ENCODE measurements around the gene OR10H5.
"Not testable (repeated sequence)": the region's sequence is repeated elsewhere in the genome, so short reads cannot be mapped to it uniquely, and the experiment has no call there.

OR10H5 gene

GRCh38 chr19:15787611-15788155, at the start of gene OR10H5:
Gene OR10H5 (plus strand): TSS chr19:15787661. CDS start chr19:15794049, 6,388 bp downstream.
- no peak for DNase-seq

GRCh38 chr19:15737722-15738121, 49.7 kb upstream of the OR10H5 start, which contains the start of gene OR10H3:
Gene OR10H3 (plus strand): TSS chr19:15737985. CDS start chr19:15741393, 3,408 bp downstream.
- no peak for DNase-seq

GRCh38 chr19:15740785-15741184, 46.7 kb upstream of the OR10H5 start:
- no peak for DNase-seq

- DNase-seq = no peak
Observed at GRCh38 chr19:15748239-15748638, 39.2 kb upstream of the OR10H5 start.

- no peak for DNase-seq
Observed at GRCh38 chr19:15758379-15758778, 29.1 kb upstream of the OR10H5 start.

- DNase-seq = no peak
Observed at GRCh38 chr19:15759962-15760565, 27.4 kb upstream of the OR10H5 start.

GRCh38 chr19:15769586-15769985, 17.9 kb upstream of the OR10H5 start:
- no peak for DNase-seq

GRCh38 chr19:15774159-15774558, 13.3 kb upstream of the OR10H5 start:
- DNase-seq = not testable (repeated sequence)

GRCh38 chr19:15775249-15775648, 12.2 kb upstream of the OR10H5 start:
- DNase-seq = no peak

- no peak for DNase-seq
Observed at GRCh38 chr19:15776264-15776663, 11.2 kb upstream of the OR10H5 start.

- no peak for DNase-seq
Observed at GRCh38 chr19:15776991-15777970, 10.2 kb upstream of the OR10H5 start.

- no peak for DNase-seq
Observed at GRCh38 chr19:15779756-15780476, 7.5 kb upstream of the OR10H5 start.

GRCh38 chr19:15780610-15781418, 6.6 kb upstream of the OR10H5 start:
- no peak for DNase-seq

- DNase-seq = no peak
Observed at GRCh38 chr19:15781661-15782060, 5.8 kb upstream of the OR10H5 start.

GRCh38 chr19:15782211-15782610, 5.2 kb upstream of the OR10H5 start:
- DNase-seq = no peak

GRCh38 chr19:15782896-15783295, 4.6 kb upstream of the OR10H5 start:
- DNase-seq = not testable (repeated sequence)

- DNase-seq = no peak
Observed at GRCh38 chr19:15788594-15789270, 1.3 kb downstream of the OR10H5 start.

GRCh38 chr19:15790096-15790495, 2.6 kb downstream of the OR10H5 start:
- DNase-seq = no peak

GRCh38 chr19:15794279-15794678, 6.8 kb downstream of the OR10H5 start:
- not testable (repeated sequence) for DNase-seq

GRCh38 chr19:15810335-15810734, 22.9 kb downstream of the OR10H5 start:
- DNase-seq = no peak

GRCh38 chr19:15811476-15811875, 24.0 kb downstream of the OR10H5 start:
- no peak for DNase-seq
